Measurements from ENCODE around the gene AKT3.

- no peak for TF ChIP-seq CTCF (IDR thresholded peaks at IDR 0.05)
- TF ChIP-seq POLR2A (IDR thresholded peaks at IDR 0.05) = no peak
Measured at GRCh38 chr1:243758647-243759046, 91.4 kb downstream of the AKT3 start.

Data from heart left ventricle (tissue), 13 donors.